AG09309 (cell line): ENCODE measurements around the gene PPP6R3.

Source experiments
- DNase-seq: peaks from one replicate; pipeline ENCODE4 v3.0.0-alpha.2; 2010; ENCODE audit warnings: low read depth
- H3K4me3 ChIP-seq: 2 replicates; pipeline ENCODE4 v1.5.1; 2011; ENCODE audit warnings: mild to moderate bottlenecking, low read depth, low read length, moderate library complexity; ENCODE audit not compliant: control insufficient read depth
- TF ChIP-seq, protein P1 (sequence below): IDR thresholded peaks from 2 replicates; pipeline ENCODE4 v1.5.1; 2011; ENCODE audit warnings: mild to moderate bottlenecking, low read depth, low read length, inconsistent platforms; ENCODE audit not compliant: insufficient read depth, control insufficient read depth; ENCODE audit errors: missing control alignments

PPP6R3 gene

GRCh38 chr11:68650801-68651200, 190.2 kb downstream of the PPP6R3 start:
- no peak overlapping the region for H3K4me3 ChIP-seq
- TF ChIP-seq, protein P1, sequence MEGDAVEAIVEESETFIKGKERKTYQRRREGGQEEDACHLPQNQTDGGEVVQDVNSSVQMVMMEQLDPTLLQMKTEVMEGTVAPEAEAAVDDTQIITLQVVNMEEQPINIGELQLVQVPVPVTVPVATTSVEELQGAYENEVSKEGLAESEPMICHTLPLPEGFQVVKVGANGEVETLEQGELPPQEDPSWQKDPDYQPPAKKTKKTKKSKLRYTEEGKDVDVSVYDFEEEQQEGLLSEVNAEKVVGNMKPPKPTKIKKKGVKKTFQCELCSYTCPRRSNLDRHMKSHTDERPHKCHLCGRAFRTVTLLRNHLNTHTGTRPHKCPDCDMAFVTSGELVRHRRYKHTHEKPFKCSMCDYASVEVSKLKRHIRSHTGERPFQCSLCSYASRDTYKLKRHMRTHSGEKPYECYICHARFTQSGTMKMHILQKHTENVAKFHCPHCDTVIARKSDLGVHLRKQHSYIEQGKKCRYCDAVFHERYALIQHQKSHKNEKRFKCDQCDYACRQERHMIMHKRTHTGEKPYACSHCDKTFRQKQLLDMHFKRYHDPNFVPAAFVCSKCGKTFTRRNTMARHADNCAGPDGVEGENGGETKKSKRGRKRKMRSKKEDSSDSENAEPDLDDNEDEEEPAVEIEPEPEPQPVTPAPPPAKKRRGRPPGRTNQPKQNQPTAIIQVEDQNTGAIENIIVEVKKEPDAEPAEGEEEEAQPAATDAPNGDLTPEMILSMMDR: no peak
- DNase-seq: no peak

GRCh38 chr11:68651208-68651984, 190.8 kb downstream of the PPP6R3 start:
- TF ChIP-seq, protein P1: no peak
- H3K4me3 ChIP-seq: no peak overlapping the region
- DNase-seq: no peak

GRCh38 chr11:68651985-68652682, 191.6 kb downstream of the PPP6R3 start:
- TF ChIP-seq, protein P1: no peak
- DNase-seq: no peak
- H3K4me3 ChIP-seq: no peak overlapping the region

DNA sequence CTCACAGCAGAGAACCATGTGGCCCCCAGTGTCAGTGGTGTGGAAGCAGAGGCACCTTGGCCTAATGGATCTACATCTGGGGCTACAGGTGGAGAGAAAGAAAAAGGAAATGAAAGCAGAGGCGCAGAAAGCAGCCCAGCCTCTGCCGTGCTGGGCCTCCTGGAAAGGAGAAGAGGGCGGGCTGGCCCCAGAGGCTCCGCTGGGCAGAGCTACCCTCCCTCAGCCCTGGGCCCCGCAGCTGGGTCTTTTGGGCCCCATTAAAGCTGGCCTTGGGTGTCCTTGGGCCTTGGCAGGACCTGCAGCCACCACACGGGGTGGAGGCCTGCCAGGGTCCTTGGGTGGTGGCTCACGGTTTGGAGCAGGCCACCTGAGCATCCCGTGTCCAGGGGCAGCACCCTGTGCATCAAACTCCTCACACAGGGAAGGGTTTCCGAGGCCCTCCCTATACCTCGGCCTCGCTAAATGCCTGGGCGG, 192.2 kb downstream of the PPP6R3 start:
- DNase-seq: no peak
- TF ChIP-seq, protein P1: no peak
- no peak overlapping the region for H3K4me3 ChIP-seq

DNA sequence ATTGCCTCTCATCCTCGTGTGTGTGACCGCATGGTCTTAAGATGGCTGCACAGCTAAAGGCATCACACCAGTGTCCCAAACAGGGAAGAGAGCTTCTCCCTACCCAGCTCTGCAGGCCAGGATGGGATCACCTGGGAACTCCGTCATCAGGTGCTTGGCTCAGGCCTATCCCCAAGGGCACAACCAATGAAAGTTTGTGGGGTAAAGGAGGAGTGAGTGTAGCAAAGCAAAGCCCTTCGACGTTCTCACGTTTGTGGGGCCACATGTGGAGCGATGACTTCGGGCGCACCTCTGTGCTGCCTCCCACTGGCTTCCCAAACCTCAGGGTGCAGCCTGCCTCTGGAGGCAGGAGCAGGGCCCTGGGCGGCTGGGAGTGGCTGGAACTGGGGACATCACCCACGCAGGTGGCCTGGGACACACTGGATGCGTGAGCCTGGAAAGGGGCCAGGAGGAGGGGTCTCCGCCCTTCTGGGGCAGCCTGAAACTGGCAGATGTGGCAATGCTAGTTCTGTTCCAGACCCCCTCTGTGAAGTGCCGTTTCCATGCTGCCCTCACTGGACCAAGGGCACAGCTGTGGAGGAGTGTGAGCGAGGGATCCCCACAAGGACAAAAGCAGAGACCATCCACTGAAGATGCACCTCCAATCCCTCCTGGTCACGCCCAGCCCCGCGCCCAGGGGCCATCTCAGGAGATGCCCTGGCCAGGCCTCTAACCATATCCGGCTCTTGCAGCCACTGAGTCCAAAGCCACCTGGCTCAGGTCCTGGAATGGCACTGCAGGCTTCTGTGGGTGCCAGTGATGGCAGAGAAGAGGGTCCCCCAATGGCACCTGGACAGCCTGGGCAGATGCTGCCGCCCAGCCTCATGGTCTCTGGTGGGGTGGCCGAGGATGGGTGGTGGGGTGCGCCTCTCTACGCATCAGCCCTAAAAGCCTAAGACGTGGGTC, 193.2 kb downstream of the PPP6R3 start:
- TF ChIP-seq, protein P1: no peak
- DNase-seq: no peak
- H3K4me3 ChIP-seq: no peak overlapping the region

- TF ChIP-seq, protein P1: no peak
- no peak overlapping the region for H3K4me3 ChIP-seq
- no peak for DNase-seq
Observed at GRCh38 chr11:68654978-68655377, 194.4 kb downstream of the PPP6R3 start.
